HepG2 (cell line): Measurements from ENCODE around the gene HNF1B. TPM values are rescaled to one million over a fixed set of nuclear protein-coding genes. Genes with fewer than 3 reads are reported as not detected.

Experiments used
- ATAC-seq: fragments of 200-7000 bp; cut with Tn5 transposase; 3 replicates; pipeline ENCODE4 v1.9.1; 2020; ENCODE audit warnings: mild to moderate bottlenecking, moderate library complexity
- BruUV-seq: library from RNA; stranded (reverse); fragments of 400-500 nt; replicated peaks from 2 replicates; lab custom pipeline; 2021; lab: Mats Ljungman, UMichigan
- CTCF ChIA-PET: fragments of 300-600 bp; formaldehyde crosslinking; extraction: SDS; loops from one replicate; lab custom pipeline; 2021; ENCODE audit warnings: low total read pairs, inconsistent platforms, low intra/inter-chr PET ratio; lab: Yijun Ruan, JAX
- POLR2A ChIA-PET: fragments of 350-600 bp; sonication (Branson Sonifier 250); formaldehyde crosslinking; loops from one replicate; lab custom pipeline; 2020; ENCODE audit warnings: antibody characterized with exemption, inconsistent platforms; lab: Yijun Ruan, JAX
- DNase-seq: peaks from one replicate; pipeline ENCODE4 v3.0.0-alpha.2; 2015; ENCODE audit warnings: low spot score
- FAIRE-seq: peaks from 3 replicates; lab custom pipeline; 2011; peaks lifted over from hg19 to GRCh38; lab: Jason Lieb, UNC
- H2AFZ ChIP-seq: one replicate; pipeline ENCODE4 v1.6.1; 2011; ENCODE audit warnings: low read length, inconsistent platforms
- H3K27ac ChIP-seq: fragments of 300-600 bp; 3 replicates; pipeline ENCODE4 v1.8.0; 2011; ENCODE audit warnings: mixed run types, mild to moderate bottlenecking, mixed read lengths, low read length, inconsistent platforms; ENCODE audit not compliant: insufficient read depth; ENCODE audit errors: extremely low read length
- H3K27me3 ChIP-seq, 2 experiments: fragments of 200-600 bp in 1 of 2; 2 replicates in 1 of 2; 3 replicates in 1 of 2; pipeline versions ENCODE4 v1.6.0 to v1.8.0; 2011; ENCODE audit warnings: low read length in 2 of 2, mild to moderate bottlenecking in 2 of 2, moderate library complexity in 2 of 2, inconsistent platforms in 1 of 2; ENCODE audit not compliant: insufficient read depth in 2 of 2, control insufficient read depth in 1 of 2
- H3K36me3 ChIP-seq, 2 experiments: fragments of 200-600 bp in 1 of 2; replicated peaks in 1 of 2; 2 replicates in 1 of 2; 3 replicates in 1 of 2; pipeline versions ENCODE4 v1.5.1 to v1.8.0; 2011; ENCODE audit warnings: low read length in 2 of 2, inconsistent platforms in 1 of 2; ENCODE audit not compliant: insufficient read depth in 2 of 2, control insufficient read depth in 1 of 2
- H3K4me1 ChIP-seq: 2 replicates; pipeline ENCODE4 v1.5.1; 2012; ENCODE audit warnings: low read length, inconsistent platforms; ENCODE audit not compliant: insufficient read depth
- H3K4me2 ChIP-seq: 2 replicates; pipeline ENCODE4 v1.6.0; 2011; ENCODE audit warnings: low read depth, low read length, inconsistent platforms
- H3K4me3 ChIP-seq, 3 experiments: fragments of 200-600 bp in 1 of 3; sonication (generic), shearing (Covaris generic) in 1 of 3; replicated peaks in 1 of 3; 2 replicates each; pipeline ENCODE4 v1.5.1; 2011 to 2016; ENCODE audit warnings: low read length in 3 of 3, inconsistent platforms in 2 of 3, low read depth in 2 of 3, mild to moderate bottlenecking in 2 of 3, control low read depth in 1 of 3, mixed read lengths in 1 of 3; ENCODE audit not compliant: insufficient read depth in 1 of 3
- H3K79me2 ChIP-seq: one replicate; pipeline ENCODE4 v1.6.1; 2011; ENCODE audit warnings: low read length, inconsistent platforms; ENCODE audit not compliant: insufficient read depth
- H3K9ac ChIP-seq: 2 replicates; pipeline ENCODE4 v1.6.0; 2011; ENCODE audit warnings: mild to moderate bottlenecking, low read depth, low read length, inconsistent platforms; ENCODE audit not compliant: insufficient read depth
- H3K9me3 ChIP-seq: 2 replicates; pipeline ENCODE4 v1.5.1; 2012; ENCODE audit warnings: mild to moderate bottlenecking, low read length
- H4K20me1 ChIP-seq: 2 replicates; pipeline ENCODE4 v1.6.0; 2011; ENCODE audit warnings: inconsistent platforms, mild to moderate bottlenecking, low read length, moderate library complexity; ENCODE audit not compliant: insufficient read depth
- BRCA1 ChIP-seq: sonication (generic); formaldehyde crosslinking; IDR thresholded peaks from 2 replicates; pipeline ENCODE4 v1.4.0; 2020; ENCODE audit warnings: missing genetic modification reagents
- IKZF1 ChIP-seq: fragments of 450-650 bp; IDR thresholded peaks from 2 replicates; pipeline ENCODE4 v1.7.1; 2016
- ZNF263 ChIP-seq: sonication (generic); formaldehyde crosslinking; IDR thresholded peaks from 2 replicates; pipeline ENCODE4 v1.4.0; 2020; ENCODE audit warnings: missing genetic modification reagents
- ZNF607 ChIP-seq: sonication (generic); formaldehyde crosslinking; IDR thresholded peaks from 2 replicates; pipeline ENCODE4 v1.5.1; 2020; ENCODE audit warnings: missing genetic modification reagents, mild to moderate bottlenecking, borderline replicate concordance
- WGBS: methylation state at CpG from one replicate; pipeline ENCODE4 v1.1.6; 2017; ENCODE audit warnings: low lambda C conversion rate; 5-methylcytosine and 5-hydroxymethylcytosine counted together
- in situ Hi-C: cut with HindIII; loops from 2 replicates; pipeline ENCODE4 v1.10.0; 2017; ENCODE audit warnings: low pct_unique_long_range_greater_than_20kb; ENCODE audit not compliant: extremely low pct_ligation_motif_present
- intact Hi-C: fragments of 100-400 bp; cut with micrococcal nuclease; formaldehyde crosslinking; loops from one replicate; pipeline ENCODE4 v1.10.0; 2022; ENCODE audit not compliant: unreplicated experiment
- polyA plus RNA-seq, 8 experiments: library from polyadenylated mRNA; depleted of rRNA in 3 of 8; stranded (reverse) in 7 of 8; unstranded in 1 of 8; fragments of >200 nt; fragmentation: Illumina TruSeq in 4 of 8; extraction: Trizol in 4 of 8; gene quantifications; 2 replicates each; pipeline versions ENCODE4 v1.2.1 to v1.2.3, GENCODE V29; 2011 to 2016; ENCODE audit warnings: low read depth in 4 of 8, missing spikeins in 1 of 8, mixed read lengths in 1 of 8; ENCODE audit not compliant: insufficient read depth in 1 of 8
- total RNA-seq, 5 experiments: library from RNA; depleted of rRNA; stranded (reverse); fragments of >200 nt; fragmentation: Illumina TruSeq; extraction: Trizol; gene quantifications; 2 replicates each; pipeline ENCODE4 v1.2.3, GENCODE V29; 2016; ENCODE audit warnings: low read depth in 1 of 5
- TF ChIP-seq, protein P1 (sequence below): sonication (generic); formaldehyde crosslinking; conservative IDR thresholded peaks from 2 replicates; pipeline ENCODE4 v1.4.0; 2020; ENCODE audit warnings: mild to moderate bottlenecking, missing genetic modification reagents, moderate library complexity
- TF ChIP-seq, protein P2 (sequence below): sonication (generic); formaldehyde crosslinking; IDR thresholded peaks from 2 replicates; pipeline ENCODE4 v1.8.0; 2022; ENCODE audit warnings: mild to moderate bottlenecking, missing genetic modification reagents, moderate library complexity
- TF ChIP-seq, protein P3 (sequence below): sonication (generic); formaldehyde crosslinking; IDR thresholded peaks from 2 replicates; pipeline ENCODE4 v1.5.1; 2020; ENCODE audit warnings: mild to moderate bottlenecking, missing genetic modification reagents, moderate library complexity
- TF ChIP-seq, protein P4 (sequence below): sonication (generic); formaldehyde crosslinking; IDR thresholded peaks from 2 replicates; pipeline ENCODE4 v1.4.0; 2020; ENCODE audit warnings: missing genetic modification reagents
- TF ChIP-seq, protein P5 (sequence below): sonication (generic); formaldehyde crosslinking; IDR thresholded peaks from 2 replicates; pipeline ENCODE4 v1.8.0; 2022; ENCODE audit warnings: mild to moderate bottlenecking, missing genetic modification reagents

HNF1B gene
- total and polyA plus RNA-seq, 2 of the 13 experiments (the other 11 are each of a cell fraction or from before 2014, with no cell fraction given), result 1.9 to 5.3 TPM

DNA sequence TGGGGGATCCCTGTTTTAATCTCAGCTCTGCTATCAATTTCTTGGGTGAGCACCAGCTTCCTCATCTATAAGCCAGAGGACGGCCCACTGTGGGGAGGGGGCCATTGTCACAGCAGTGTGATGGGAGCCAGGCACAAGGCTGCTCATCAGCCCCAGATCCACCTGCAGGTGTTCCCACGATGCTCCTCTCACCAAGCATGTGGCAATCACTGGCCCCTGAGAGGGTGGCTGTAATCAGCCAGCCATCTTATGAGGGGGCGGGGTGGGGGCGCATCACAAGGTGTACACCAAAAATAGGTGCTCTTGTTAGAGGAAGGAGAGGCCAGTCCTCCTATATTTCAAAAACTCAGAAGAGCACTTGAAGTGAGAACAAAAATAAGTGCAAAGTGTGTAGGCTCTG lies 31.2 kb downstream of the HNF1B start:
- CTCF ChIA-PET, result no interaction called here
- FAIRE-seq, result no peak
- intact Hi-C loops, result loop anchor here (5.0 kb wide), 1 partner anchor 119 kb away; no protein-coding TSS in a partner anchor
- in situ Hi-C loops, result no loop called here
- Histone ChIP-seq H3K36me3 (peaks cover 0 to 2% of the 10 kb centered on the region in 2 experiments; a peak in 1 of 5 replicates), H3K27me3 (no peaks in the 10 kb centered on the region), H3K79me2 (no peaks in the 10 kb centered on the region), H3K9me3 (no peaks in the 10 kb centered on the region), H2AFZ (no peak overlapping the region), H3K27ac (peak overlapping the region; percentile 99), H3K4me3 (no peak overlapping the region), H3K4me2 (peak overlapping the region; percentile 50), H3K9ac (peak overlapping the region; percentile 38; the same call in 1 of the 2 replicates), H4K20me1 (no peaks in the 10 kb centered on the region), H3K4me1 (peaks cover 100% of the 10 kb centered on the region)
- POLR2A ChIA-PET, result interaction anchor here (0.9 to 2.7 kb wide), 5 partner anchors 24 to 38 kb away, joined by 3 to 13 read pairs (median 4); partner anchors contain the start of gene HNF1B
- BruUV-seq, result no TSS peak
- no peak for DNase-seq
- no peak for ATAC-seq
- TF ChIP-seq, protein P1, sequence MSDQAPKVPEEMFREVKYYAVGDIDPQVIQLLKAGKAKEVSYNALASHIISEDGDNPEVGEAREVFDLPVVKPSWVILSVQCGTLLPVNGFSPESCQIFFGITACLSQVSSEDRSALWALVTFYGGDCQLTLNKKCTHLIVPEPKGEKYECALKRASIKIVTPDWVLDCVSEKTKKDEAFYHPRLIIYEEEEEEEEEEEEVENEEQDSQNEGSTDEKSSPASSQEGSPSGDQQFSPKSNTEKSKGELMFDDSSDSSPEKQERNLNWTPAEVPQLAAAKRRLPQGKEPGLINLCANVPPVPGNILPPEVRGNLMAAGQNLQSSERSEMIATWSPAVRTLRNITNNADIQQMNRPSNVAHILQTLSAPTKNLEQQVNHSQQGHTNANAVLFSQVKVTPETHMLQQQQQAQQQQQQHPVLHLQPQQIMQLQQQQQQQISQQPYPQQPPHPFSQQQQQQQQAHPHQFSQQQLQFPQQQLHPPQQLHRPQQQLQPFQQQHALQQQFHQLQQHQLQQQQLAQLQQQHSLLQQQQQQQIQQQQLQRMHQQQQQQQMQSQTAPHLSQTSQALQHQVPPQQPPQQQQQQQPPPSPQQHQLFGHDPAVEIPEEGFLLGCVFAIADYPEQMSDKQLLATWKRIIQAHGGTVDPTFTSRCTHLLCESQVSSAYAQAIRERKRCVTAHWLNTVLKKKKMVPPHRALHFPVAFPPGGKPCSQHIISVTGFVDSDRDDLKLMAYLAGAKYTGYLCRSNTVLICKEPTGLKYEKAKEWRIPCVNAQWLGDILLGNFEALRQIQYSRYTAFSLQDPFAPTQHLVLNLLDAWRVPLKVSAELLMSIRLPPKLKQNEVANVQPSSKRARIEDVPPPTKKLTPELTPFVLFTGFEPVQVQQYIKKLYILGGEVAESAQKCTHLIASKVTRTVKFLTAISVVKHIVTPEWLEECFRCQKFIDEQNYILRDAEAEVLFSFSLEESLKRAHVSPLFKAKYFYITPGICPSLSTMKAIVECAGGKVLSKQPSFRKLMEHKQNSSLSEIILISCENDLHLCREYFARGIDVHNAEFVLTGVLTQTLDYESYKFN (CRISPR knock-in tag), result no peak
- TF ChIP-seq, protein P2, sequence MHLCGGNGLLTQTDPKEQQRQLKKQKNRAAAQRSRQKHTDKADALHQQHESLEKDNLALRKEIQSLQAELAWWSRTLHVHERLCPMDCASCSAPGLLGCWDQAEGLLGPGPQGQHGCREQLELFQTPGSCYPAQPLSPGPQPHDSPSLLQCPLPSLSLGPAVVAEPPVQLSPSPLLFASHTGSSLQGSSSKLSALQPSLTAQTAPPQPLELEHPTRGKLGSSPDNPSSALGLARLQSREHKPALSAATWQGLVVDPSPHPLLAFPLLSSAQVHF (CRISPR knock-in tag), result no peak
- TF ChIP-seq IKZF1 (no peak), ZNF607 (CRISPR knock-in tag) (no peak), ZNF263 (0 out of 2 replicates have a peak, but pooled peaks have one; percentile 30), BRCA1 (0 out of 2 replicates have a peak, but pooled peaks have one; percentile 9)
- TF ChIP-seq, protein P3, sequence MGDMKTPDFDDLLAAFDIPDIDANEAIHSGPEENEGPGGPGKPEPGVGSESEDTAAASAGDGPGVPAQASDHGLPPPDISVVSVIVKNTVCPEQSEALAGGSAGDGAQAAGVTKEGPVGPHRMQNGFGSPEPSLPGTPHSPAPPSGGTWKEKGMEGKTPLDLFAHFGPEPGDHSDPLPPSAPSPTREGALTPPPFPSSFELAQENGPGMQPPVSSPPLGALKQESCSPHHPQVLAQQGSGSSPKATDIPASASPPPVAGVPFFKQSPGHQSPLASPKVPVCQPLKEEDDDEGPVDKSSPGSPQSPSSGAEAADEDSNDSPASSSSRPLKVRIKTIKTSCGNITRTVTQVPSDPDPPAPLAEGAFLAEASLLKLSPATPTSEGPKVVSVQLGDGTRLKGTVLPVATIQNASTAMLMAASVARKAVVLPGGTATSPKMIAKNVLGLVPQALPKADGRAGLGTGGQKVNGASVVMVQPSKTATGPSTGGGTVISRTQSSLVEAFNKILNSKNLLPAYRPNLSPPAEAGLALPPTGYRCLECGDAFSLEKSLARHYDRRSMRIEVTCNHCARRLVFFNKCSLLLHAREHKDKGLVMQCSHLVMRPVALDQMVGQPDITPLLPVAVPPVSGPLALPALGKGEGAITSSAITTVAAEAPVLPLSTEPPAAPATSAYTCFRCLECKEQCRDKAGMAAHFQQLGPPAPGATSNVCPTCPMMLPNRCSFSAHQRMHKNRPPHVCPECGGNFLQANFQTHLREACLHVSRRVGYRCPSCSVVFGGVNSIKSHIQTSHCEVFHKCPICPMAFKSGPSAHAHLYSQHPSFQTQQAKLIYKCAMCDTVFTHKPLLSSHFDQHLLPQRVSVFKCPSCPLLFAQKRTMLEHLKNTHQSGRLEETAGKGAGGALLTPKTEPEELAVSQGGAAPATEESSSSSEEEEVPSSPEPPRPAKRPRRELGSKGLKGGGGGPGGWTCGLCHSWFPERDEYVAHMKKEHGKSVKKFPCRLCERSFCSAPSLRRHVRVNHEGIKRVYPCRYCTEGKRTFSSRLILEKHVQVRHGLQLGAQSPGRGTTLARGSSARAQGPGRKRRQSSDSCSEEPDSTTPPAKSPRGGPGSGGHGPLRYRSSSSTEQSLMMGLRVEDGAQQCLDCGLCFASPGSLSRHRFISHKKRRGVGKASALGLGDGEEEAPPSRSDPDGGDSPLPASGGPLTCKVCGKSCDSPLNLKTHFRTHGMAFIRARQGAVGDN (CRISPR knock-in tag), result peak; percentile 56
- TF ChIP-seq, protein P4, sequence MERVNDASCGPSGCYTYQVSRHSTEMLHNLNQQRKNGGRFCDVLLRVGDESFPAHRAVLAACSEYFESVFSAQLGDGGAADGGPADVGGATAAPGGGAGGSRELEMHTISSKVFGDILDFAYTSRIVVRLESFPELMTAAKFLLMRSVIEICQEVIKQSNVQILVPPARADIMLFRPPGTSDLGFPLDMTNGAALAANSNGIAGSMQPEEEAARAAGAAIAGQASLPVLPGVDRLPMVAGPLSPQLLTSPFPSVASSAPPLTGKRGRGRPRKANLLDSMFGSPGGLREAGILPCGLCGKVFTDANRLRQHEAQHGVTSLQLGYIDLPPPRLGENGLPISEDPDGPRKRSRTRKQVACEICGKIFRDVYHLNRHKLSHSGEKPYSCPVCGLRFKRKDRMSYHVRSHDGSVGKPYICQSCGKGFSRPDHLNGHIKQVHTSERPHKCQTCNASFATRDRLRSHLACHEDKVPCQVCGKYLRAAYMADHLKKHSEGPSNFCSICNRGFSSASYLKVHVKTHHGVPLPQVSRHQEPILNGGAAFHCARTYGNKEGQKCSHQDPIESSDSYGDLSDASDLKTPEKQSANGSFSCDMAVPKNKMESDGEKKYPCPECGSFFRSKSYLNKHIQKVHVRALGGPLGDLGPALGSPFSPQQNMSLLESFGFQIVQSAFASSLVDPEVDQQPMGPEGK (CRISPR knock-in tag), result peak; percentile 27; the same call in 1 of the 2 replicates
- TF ChIP-seq, protein P5, sequence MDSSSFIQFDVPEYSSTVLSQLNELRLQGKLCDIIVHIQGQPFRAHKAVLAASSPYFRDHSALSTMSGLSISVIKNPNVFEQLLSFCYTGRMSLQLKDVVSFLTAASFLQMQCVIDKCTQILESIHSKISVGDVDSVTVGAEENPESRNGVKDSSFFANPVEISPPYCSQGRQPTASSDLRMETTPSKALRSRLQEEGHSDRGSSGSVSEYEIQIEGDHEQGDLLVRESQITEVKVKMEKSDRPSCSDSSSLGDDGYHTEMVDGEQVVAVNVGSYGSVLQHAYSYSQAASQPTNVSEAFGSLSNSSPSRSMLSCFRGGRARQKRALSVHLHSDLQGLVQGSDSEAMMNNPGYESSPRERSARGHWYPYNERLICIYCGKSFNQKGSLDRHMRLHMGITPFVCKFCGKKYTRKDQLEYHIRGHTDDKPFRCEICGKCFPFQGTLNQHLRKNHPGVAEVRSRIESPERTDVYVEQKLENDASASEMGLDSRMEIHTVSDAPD (CRISPR knock-in tag), result 0 out of 2 replicates have a peak, but pooled peaks have one; percentile 32
- WGBS, result 66% methylated on average over 4 of the region's 4 CpGs
